H54 (cell line): ENCODE results near the gene MGAT3.

Source experiments
- DNase-seq: peaks from one replicate; pipeline ENCODE4 v3.0.0; 2011; ENCODE audit warnings: low spot score, mixed read lengths; ENCODE audit not compliant: insufficient read length
- FAIRE-seq: peaks from 3 replicates; lab custom pipeline; 2011; peaks lifted over from hg19 to GRCh38; lab: Jason Lieb, UNC
- POLR2A ChIP-seq: IDR thresholded peaks from 2 replicates; pipeline ENCODE4 v1.6.1; 2011; ENCODE audit warnings: low read depth, mild to moderate bottlenecking, low read length

Gene MGAT3

GRCh38 chr22:39477542-39477941, 20.7 kb downstream of the MGAT3 start:
- FAIRE-seq = no peak
- TF ChIP-seq POLR2A = no peak
- DNase-seq = no peak

DNA sequence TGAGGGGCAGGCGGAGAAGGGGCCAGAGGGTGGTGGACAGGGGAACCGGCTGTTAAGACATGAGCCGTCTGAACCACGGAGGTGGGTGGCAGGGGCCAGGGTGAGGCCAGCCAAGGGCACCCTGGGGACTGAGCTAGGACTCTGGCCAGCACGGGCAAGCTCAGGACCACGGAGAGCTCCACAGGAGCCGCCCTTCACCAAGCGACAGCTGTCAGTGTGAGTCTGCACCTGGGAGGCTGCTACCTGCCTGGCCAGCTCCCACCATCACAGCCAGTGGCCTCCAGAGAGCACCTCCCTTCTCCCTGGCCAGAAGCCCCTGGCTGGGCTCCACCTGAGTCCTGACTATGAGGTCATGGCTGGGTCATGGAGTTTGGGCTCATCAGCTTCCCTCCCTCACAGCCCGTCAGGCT, 21.6 kb downstream of the MGAT3 start:
- no peak for TF ChIP-seq POLR2A
- FAIRE-seq (no peak), DNase-seq (no peak)

GRCh38 chr22:39479254-39479653, 22.4 kb downstream of the MGAT3 start:
- TF ChIP-seq POLR2A = no peak
- FAIRE-seq (no peak), DNase-seq (no peak)

DNA sequence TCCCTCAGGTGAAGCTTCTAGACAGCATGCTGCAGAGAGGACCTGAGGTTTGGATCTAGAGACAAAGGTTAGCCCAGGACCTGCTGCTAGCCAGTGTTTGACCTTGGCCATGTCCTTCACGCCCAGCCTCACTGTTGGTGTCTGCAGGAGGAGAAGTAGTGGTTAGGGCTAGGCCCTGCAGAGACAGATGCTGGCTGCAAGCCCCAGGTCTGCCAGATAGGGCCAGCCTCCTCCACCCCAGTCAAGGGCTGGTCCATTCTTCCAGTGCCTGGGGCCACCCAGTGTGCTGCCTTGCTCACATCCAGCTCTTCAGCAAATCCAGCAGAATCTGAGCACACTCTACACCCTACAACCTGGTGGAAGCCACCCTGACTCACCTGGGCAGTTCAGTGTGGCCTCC, 23.7 kb downstream of the MGAT3 start:
- no peak for TF ChIP-seq POLR2A
- DNase-seq = no peak
- FAIRE-seq = no peak

GRCh38 chr22:39481054-39481453, 24.2 kb downstream of the MGAT3 start:
- no peak for DNase-seq
- no peak for FAIRE-seq

GRCh38 chr22:39481595-39481994, 24.8 kb downstream of the MGAT3 start:
- TF ChIP-seq POLR2A = no peak
- FAIRE-seq (no peak), DNase-seq (no peak)

More at GRCh38 chr22:39481054-39481453, 24.2 kb downstream of the MGAT3 start:
- no peak for TF ChIP-seq POLR2A

DNA sequence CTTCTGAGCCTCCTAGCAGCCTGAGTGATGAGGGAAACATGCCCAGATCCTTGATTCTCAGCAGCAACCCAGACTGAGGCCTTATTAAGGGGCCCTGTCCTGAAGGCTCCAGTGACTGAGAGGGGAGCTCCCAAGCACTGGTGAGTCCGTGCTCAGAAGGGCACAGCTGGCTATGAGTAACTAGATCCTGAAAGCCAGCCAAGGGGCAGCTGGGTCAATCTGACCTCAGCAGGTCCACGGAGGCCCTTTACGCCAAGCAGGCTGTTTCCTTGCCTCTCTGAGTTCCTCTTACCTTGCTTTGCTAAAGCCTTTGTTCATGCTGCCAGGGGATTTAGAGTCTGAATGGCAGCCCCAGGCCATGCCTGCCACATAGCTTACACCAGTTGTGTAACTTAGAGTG, 26.0 kb downstream of the MGAT3 start:
- peak; percentile 81 for DNase-seq
- peak; percentile 79 for FAIRE-seq

GRCh38 chr22:39486951-39487825, 30.4 kb downstream of the MGAT3 start:
- FAIRE-seq (no peak), DNase-seq (no peak)
- no peak for TF ChIP-seq POLR2A

More for the DNA sequence above, 26.0 kb downstream of the MGAT3 start:
- TF ChIP-seq POLR2A = no peak

- TF ChIP-seq POLR2A = no peak
- no peak for DNase-seq
- FAIRE-seq = no peak
Measured at GRCh38 chr22:39487826-39488520, 31.2 kb downstream of the MGAT3 start.

DNA sequence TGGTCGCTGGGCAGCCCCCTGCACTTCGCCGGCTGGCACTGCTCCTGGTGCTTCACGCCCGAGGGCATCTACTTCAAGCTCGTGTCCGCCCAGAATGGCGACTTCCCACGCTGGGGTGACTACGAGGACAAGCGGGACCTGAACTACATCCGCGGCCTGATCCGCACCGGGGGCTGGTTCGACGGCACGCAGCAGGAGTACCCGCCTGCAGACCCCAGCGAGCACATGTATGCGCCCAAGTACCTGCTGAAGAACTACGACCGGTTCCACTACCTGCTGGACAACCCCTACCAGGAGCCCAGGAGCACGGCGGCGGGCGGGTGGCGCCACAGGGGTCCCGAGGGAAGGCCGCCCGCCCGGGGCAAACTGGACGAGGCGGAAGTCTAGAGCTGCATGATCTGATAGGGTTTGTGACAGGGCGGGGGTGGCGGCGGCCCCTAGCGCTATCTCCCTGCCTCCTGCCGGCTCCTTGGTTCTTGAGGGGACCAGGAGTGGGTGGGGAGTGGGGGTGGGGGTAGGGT, 31.8 kb downstream of the MGAT3 start:
- DNase-seq (no peak), FAIRE-seq (no peak)
- TF ChIP-seq POLR2A = no peak

GRCh38 chr22:39489094-39490068, 32.6 kb downstream of the MGAT3 start:
- DNase-seq = no peak
- TF ChIP-seq POLR2A = no peak
- no peak for FAIRE-seq

DNA sequence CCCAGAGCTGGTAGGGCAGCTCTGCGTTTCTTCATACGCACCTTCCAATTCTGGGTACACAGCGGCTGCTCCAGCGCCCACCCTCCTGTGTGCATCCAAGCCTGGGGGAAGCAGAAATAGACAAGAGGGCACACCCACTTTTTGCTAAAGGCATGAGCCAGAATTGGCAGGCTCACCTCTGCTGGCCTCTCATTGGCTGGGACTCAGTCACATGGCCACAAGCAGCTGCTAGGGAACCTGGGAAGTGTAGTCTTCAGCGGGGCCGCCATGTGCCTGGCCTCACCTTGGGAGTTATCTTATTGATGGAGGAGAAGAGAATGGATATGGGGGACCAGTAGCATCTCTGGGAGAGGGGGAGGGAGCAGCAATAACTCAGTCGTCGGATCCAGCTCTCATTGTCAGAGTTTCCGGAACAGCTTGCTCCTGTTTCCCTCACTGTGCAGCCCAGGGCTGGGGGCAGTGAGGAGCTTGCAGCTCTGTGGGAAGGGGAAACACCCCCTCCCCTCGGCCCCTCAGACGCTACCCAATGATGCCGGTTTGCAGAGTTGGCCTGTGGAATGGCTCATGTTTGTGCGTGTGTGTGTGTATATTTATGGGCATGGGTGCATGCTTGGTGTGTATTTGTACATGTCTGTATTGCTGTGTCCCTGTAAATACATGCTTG, 33.5 kb downstream of the MGAT3 start:
- DNase-seq (peak; percentile 94), FAIRE-seq (peak; percentile 73)
- TF ChIP-seq POLR2A = no peak
